ENCODE results near the gene CCDC28B.

- TF ChIP-seq GATA2 (IDR thresholded peaks at IDR 0.05; ENCODE audit: low read depth, low read length), result no peak
- no peak for TF ChIP-seq GATA3 (IDR thresholded peaks at IDR 0.05; ENCODE audit: low read depth, low read length)
Observed at GRCh38 chr1:32250893-32251716, 50.7 kb downstream of the CCDC28B start, which contains the start of gene LCK.
